ENCODE results near the gene CHD6. TPM values are rescaled to one million over a fixed set of nuclear protein-coding genes. Genes with fewer than 3 reads are reported as not detected.

CHD6 gene
- total RNA-seq, 6 experiments from 2014 or later = 24.7 to 28.9 (median 27.1) TPM

GRCh38 chr20:41370176-41370575 lies 248.0 kb downstream of the CHD6 start:
- TF ChIP-seq CTCF (IDR thresholded peaks at IDR 0.05) = no peak
- no peak for DNase-seq
- no peak overlapping the region for H3K4me3 Mint-ChIP-seq
- H3K27me3 Mint-ChIP-seq (ENCODE audit: insufficient read depth) = peaks cover 47% of the 10 kb centered on the region
- H3K36me3 Mint-ChIP-seq (ENCODE audit: low read depth) = no peaks in the 10 kb centered on the region
- peaks cover 5% of the 10 kb centered on the region; the same call in 1 of the 2 replicates for H3K4me1 Mint-ChIP-seq (ENCODE audit: low read depth)
- H3K9me3 Mint-ChIP-seq = peaks cover 4% of the 10 kb centered on the region; the same call in 1 of the 2 replicates
- no peak overlapping the region for H3K27ac Mint-ChIP-seq

GRCh38 chr20:41369673-41370072 lies 248.5 kb downstream of the CHD6 start:
- Mint-ChIP-seq H3K27me3 (ENCODE audit: insufficient read depth) (peaks cover 52% of the 10 kb centered on the region), H3K36me3 (ENCODE audit: low read depth) (no peaks in the 10 kb centered on the region), H3K9me3 (peaks cover 4% of the 10 kb centered on the region; the same call in 1 of the 2 replicates), H3K4me1 (ENCODE audit: low read depth) (peaks cover 5% of the 10 kb centered on the region; the same call in 1 of the 2 replicates), H3K4me3 (no peak overlapping the region), H3K27ac (no peak overlapping the region)
- no peak for TF ChIP-seq CTCF (IDR thresholded peaks at IDR 0.05)
- DNase-seq = no peak

GRCh38 chr20:41367956-41368355 lies 250.2 kb downstream of the CHD6 start:
- Mint-ChIP-seq H3K36me3 (ENCODE audit: low read depth) (no peaks in the 10 kb centered on the region), H3K4me3 (no peak overlapping the region), H3K27ac (no peak overlapping the region), H3K9me3 (peaks cover 4% of the 10 kb centered on the region; the same call in 1 of the 2 replicates), H3K4me1 (ENCODE audit: low read depth) (peaks cover 5% of the 10 kb centered on the region; the same call in 1 of the 2 replicates), H3K27me3 (ENCODE audit: insufficient read depth) (peaks cover 53% of the 10 kb centered on the region)
- no peak for DNase-seq
- TF ChIP-seq CTCF (IDR thresholded peaks at IDR 0.05) = no peak

- DNase-seq = no peak
- H3K27me3 Mint-ChIP-seq (ENCODE audit: insufficient read depth) = peaks cover 48% of the 10 kb centered on the region
- no peak overlapping the region for H3K27ac Mint-ChIP-seq
- no peak for TF ChIP-seq CTCF (IDR thresholded peaks at IDR 0.05)
- H3K4me1 Mint-ChIP-seq (ENCODE audit: low read depth) = peaks cover 5% of the 10 kb centered on the region; the same call in 1 of the 2 replicates
- no peaks in the 10 kb centered on the region for H3K36me3 Mint-ChIP-seq (ENCODE audit: low read depth)
- H3K4me3 Mint-ChIP-seq = peak overlapping the region; percentile 34; the same call in 1 of the 2 replicates
- no peaks in the 10 kb centered on the region for H3K9me3 Mint-ChIP-seq
Measured at GRCh38 chr20:41367393-41367695, 250.8 kb downstream of the CHD6 start.

- Mint-ChIP-seq H3K4me3 (peak within 1 kb of the TSS; percentile 34; the same call in 1 of the 2 replicates), H3K36me3 (ENCODE audit: low read depth) (no peaks in the 10 kb centered on the region), H3K27ac (no peak within 1 kb of the TSS), H3K4me1 (ENCODE audit: low read depth) (peaks cover 5% of the 10 kb centered on the region; the same call in 1 of the 2 replicates), H3K27me3 (ENCODE audit: insufficient read depth) (peaks cover 42% of the 10 kb centered on the region), H3K9me3 (no peaks in the 10 kb centered on the region)
- no peak for DNase-seq
- no peak for TF ChIP-seq CTCF (IDR thresholded peaks at IDR 0.05)
Measured at GRCh38 chr20:41366546-41367392, 251.4 kb downstream of the CHD6 start, which contains the start of gene EMILIN3. TSS of gene EMILIN3 (minus strand) at chr20:41366818. CDS start at chr20:41366634, 184 bp downstream.

Data from HFFc6 (cell line).